H9 (cell line): Measurements from ENCODE around the gene LRMDA. TPM values are rescaled to one million over a fixed set of nuclear protein-coding genes. Genes with fewer than 3 reads are reported as not detected.

Experiments used
- DNase-seq: peaks from one replicate; pipeline ENCODE4 v3.0.0-alpha.2; 2017
- H2AFZ ChIP-seq: one replicate; pipeline ENCODE4 v1.6.1; 2013; ENCODE audit warnings: mild to moderate bottlenecking, low read length, control low read depth, moderate library complexity
- H2AK5ac ChIP-seq: 2 replicates; pipeline ENCODE4 v1.6.1; 2013; ENCODE audit warnings: low read length, control low read depth, mixed read lengths; ENCODE audit not compliant: insufficient read length
- H2BK120ac ChIP-seq: one replicate; pipeline ENCODE4 v1.6.1; 2013; ENCODE audit warnings: low read depth, mild to moderate bottlenecking, low read length, control low read depth, inconsistent platforms; ENCODE audit not compliant: poor library complexity, severe bottlenecking
- H2BK12ac ChIP-seq: 2 replicates; pipeline ENCODE4 v1.6.1; 2013; ENCODE audit warnings: low read length, control low read depth, mixed read lengths, low read depth; ENCODE audit not compliant: insufficient read length
- H2BK15ac ChIP-seq: 2 replicates; pipeline ENCODE4 v1.6.1; 2013; ENCODE audit warnings: low read depth, low read length, control low read depth
- H2BK20ac ChIP-seq: one replicate; pipeline ENCODE4 v1.6.1; 2013; ENCODE audit warnings: low read depth, mild to moderate bottlenecking, low read length, control low read depth, inconsistent platforms; ENCODE audit not compliant: poor library complexity, severe bottlenecking
- H2BK5ac ChIP-seq: 2 replicates; pipeline ENCODE4 v1.6.1; 2013; ENCODE audit warnings: low read length, control low read depth, mixed read lengths; ENCODE audit not compliant: insufficient read length
- H3K14ac ChIP-seq: 2 replicates; pipeline ENCODE4 v1.6.1; 2013; ENCODE audit warnings: low read length, control low read depth; ENCODE audit not compliant: insufficient read depth
- H3K18ac ChIP-seq: 2 replicates; pipeline ENCODE4 v1.6.1; 2013; ENCODE audit warnings: low read depth, mild to moderate bottlenecking, mixed read lengths, low read length, control low read depth; ENCODE audit not compliant: insufficient read length
- H3K23ac ChIP-seq: 2 replicates; pipeline ENCODE4 v1.6.1; 2013; ENCODE audit warnings: low read length, control low read depth, mixed read lengths, low read depth; ENCODE audit not compliant: insufficient read length
- H3K23me2 ChIP-seq: 2 replicates; pipeline ENCODE4 v1.6.1; 2013; ENCODE audit warnings: low read depth, mild to moderate bottlenecking, mixed read lengths, low read length, control low read depth; ENCODE audit not compliant: insufficient read length, poor library complexity, severe bottlenecking
- H3K27ac ChIP-seq: 2 replicates; pipeline ENCODE4 v1.5.1; 2013; ENCODE audit warnings: low read length, control low read depth, mixed read lengths, low read depth; ENCODE audit not compliant: insufficient read length
- H3K27me3 ChIP-seq: 2 replicates; pipeline ENCODE4 v1.6.1; 2013; ENCODE audit warnings: low read length, control low read depth, inconsistent platforms; ENCODE audit not compliant: insufficient read depth
- H3K4ac ChIP-seq: 2 replicates; pipeline ENCODE4 v1.6.1; 2013; ENCODE audit warnings: low read depth, mild to moderate bottlenecking, control low read depth, inconsistent platforms, low read length, moderate library complexity
- H3K4me1 ChIP-seq: 2 replicates; pipeline ENCODE4 v1.6.1; 2013; ENCODE audit warnings: low read length, control low read depth, inconsistent platforms; ENCODE audit not compliant: insufficient read depth
- H3K4me2 ChIP-seq: 2 replicates; pipeline ENCODE4 v1.6.1; 2013; ENCODE audit warnings: low read length, control low read depth, mixed read lengths; ENCODE audit not compliant: insufficient read length, insufficient read depth
- H3K56ac ChIP-seq: 2 replicates; pipeline ENCODE4 v1.6.1; 2013; ENCODE audit warnings: low read depth, mild to moderate bottlenecking, mixed read lengths, low read length, control low read depth; ENCODE audit not compliant: insufficient read length
- H3K79me1 ChIP-seq: 2 replicates; pipeline ENCODE4 v1.6.1; 2013; ENCODE audit warnings: low read depth, mild to moderate bottlenecking, moderate library complexity, low read length, control low read depth, inconsistent platforms; ENCODE audit not compliant: insufficient read depth, poor library complexity, severe bottlenecking
- H3K79me2 ChIP-seq: 2 replicates; pipeline ENCODE4 v1.6.1; 2013; ENCODE audit warnings: low read length, control low read depth, inconsistent platforms; ENCODE audit not compliant: insufficient read depth
- H3K9ac ChIP-seq: 2 replicates; pipeline ENCODE4 v1.6.1; 2013; ENCODE audit warnings: low read length, control low read depth, mixed read lengths; ENCODE audit not compliant: insufficient read length; ENCODE audit errors: extremely low read depth
- H3K9me3 ChIP-seq: one replicate; pipeline ENCODE4 v1.6.1; 2013; ENCODE audit warnings: low read depth, low read length, inconsistent platforms; ENCODE audit not compliant: control insufficient read depth
- H3T11ph ChIP-seq: one replicate; pipeline ENCODE4 v1.6.1; 2013; ENCODE audit warnings: mild to moderate bottlenecking, low read length, control low read depth, inconsistent platforms
- H4K20me1 ChIP-seq: one replicate; pipeline ENCODE4 v1.6.1; 2013; ENCODE audit not compliant: control insufficient read depth, insufficient read length, insufficient read depth
- H4K5ac ChIP-seq: 2 replicates; pipeline ENCODE4 v1.6.1; 2013; ENCODE audit warnings: low read depth, mild to moderate bottlenecking, mixed read lengths, low read length, control low read depth; ENCODE audit not compliant: insufficient read length
- H4K8ac ChIP-seq: replicated peaks from 2 replicates; pipeline ENCODE4 v1.6.1; 2013; ENCODE audit warnings: low read length, control low read depth, mixed read lengths, low read depth; ENCODE audit not compliant: insufficient read length
- H4K91ac ChIP-seq: 2 replicates; pipeline ENCODE4 v1.6.1; 2013; ENCODE audit warnings: low read depth, mild to moderate bottlenecking, moderate library complexity, mixed read lengths, low read length, control low read depth; ENCODE audit not compliant: insufficient read length
- H3K27ac Mint-ChIP-seq, 3 experiments: 2 replicates in 2 of 3; 3 replicates in 1 of 3; pipeline ENCODE4 v1.8.0; 2020 to 2021; ENCODE audit warnings: mixed read lengths in 3 of 3, mild to moderate bottlenecking in 1 of 3, moderate library complexity in 1 of 3
- H3K27me3 Mint-ChIP-seq: 2 replicates; pipeline ENCODE4 v1.8.0; 2021; ENCODE audit warnings: low read depth, mild to moderate bottlenecking, moderate library complexity, mixed read lengths
- H3K36me3 Mint-ChIP-seq, 3 experiments: 2 replicates in 2 of 3; 3 replicates in 1 of 3; pipeline ENCODE4 v1.8.0; 2020 to 2021; ENCODE audit warnings: low read depth in 3 of 3, mixed read lengths in 3 of 3; ENCODE audit not compliant: insufficient read depth in 1 of 3
- H3K4me1 Mint-ChIP-seq, 2 experiments: 2 replicates each; pipeline ENCODE4 v1.8.0; 2020; ENCODE audit warnings: mixed read lengths in 2 of 2
- H3K4me3 Mint-ChIP-seq, 2 experiments: 2 replicates in 1 of 2; 3 replicates in 1 of 2; pipeline ENCODE4 v1.8.0; 2020 to 2021; ENCODE audit warnings: mild to moderate bottlenecking in 2 of 2, mixed read lengths in 2 of 2, moderate library complexity in 1 of 2
- H3K9me3 Mint-ChIP-seq, 2 experiments: 2 replicates in 1 of 2; 3 replicates in 1 of 2; pipeline ENCODE4 v1.8.0; 2020; ENCODE audit warnings: mild to moderate bottlenecking in 2 of 2, mixed read lengths in 2 of 2, moderate library complexity in 1 of 2
- CTCF ChIP-seq: fragments of 200-600 bp; sonication (generic); conservative IDR thresholded peaks from 3 replicates; pipeline ENCODE4 v1.8.0; 2021; ENCODE audit warnings: antibody characterized with exemption, mild to moderate bottlenecking
- WGBS: extraction: QIAGEN DNeasy Blood & Tissue Kit; methylation state at CpG from one replicate; pipeline ENCODE4 v1.1.7; 2013; ENCODE audit warnings: missing lambda C conversion rate, low lambda C conversion rate, mixed read lengths; ENCODE audit not compliant: insufficient read length; ENCODE audit errors: extremely low coverage; 5-methylcytosine and 5-hydroxymethylcytosine counted together
- total RNA-seq: library from RNA; stranded (reverse); gene quantifications from 2 replicates; pipeline ENCODE4 v1.2.1, GENCODE V29; 2021

LRMDA gene
- total RNA-seq, 1 experiment from 2014 or later = 1.8 TPM

GRCh38 chr10:76116523-76116922, 685.1 kb downstream of the LRMDA start:
- Histone ChIP-seq H3K79me2 (no peaks in the 10 kb centered on the region), H2BK5ac (no peak overlapping the region), H3K9ac (no peak overlapping the region), H3K79me1 (no peaks in the 10 kb centered on the region), H3K4ac (no peak overlapping the region), H2AFZ (no peak overlapping the region), H3K23ac (no peak overlapping the region), H3T11ph (no peak overlapping the region), H2BK20ac (no peak overlapping the region), H4K5ac (no peak overlapping the region), H4K8ac (no peak overlapping the region), H4K91ac (no peak overlapping the region), H3K18ac (no peak overlapping the region), H3K56ac (no peak overlapping the region), H2BK120ac (no peak overlapping the region), H3K14ac (no peak overlapping the region), H3K4me1 (no peaks in the 10 kb centered on the region), H3K23me2 (no peaks in the 10 kb centered on the region), H3K27ac (no peak overlapping the region), H4K20me1 (no peaks in the 10 kb centered on the region), H3K4me2 (no peak overlapping the region), H3K27me3 (no peaks in the 10 kb centered on the region), H3K9me3 (no peaks in the 10 kb centered on the region), H2BK15ac (no peak overlapping the region), H2BK12ac (no peak overlapping the region), H2AK5ac (no peak overlapping the region)
- Mint-ChIP-seq H3K4me1 (peaks cover 10 to 21% of the 10 kb centered on the region in 2 experiments), H3K27me3 (peaks cover 13% of the 10 kb centered on the region), H3K4me3 (no peak overlapping the region), H3K27ac (no peak overlapping the region), H3K36me3 (no peaks in the 10 kb centered on the region; a peak in 1 of 7 replicates), H3K9me3 (no peaks in the 10 kb centered on the region)
- no peak for DNase-seq
- no CpG with 5 or more reads among the region's 3 CpGs for WGBS
- TF ChIP-seq CTCF = no peak
